Stomach (tissue), 9 donors: Measurements from ENCODE around the gene FARSA. TPM values are rescaled to one million over a fixed set of nuclear protein-coding genes. Genes with fewer than 3 reads are reported as not detected.

Experiments
- DNase-seq, 2 donors: peaks; one replicate each; pipeline versions ENCODE4 v3.0.0 to v3.0.0-alpha.2; 2013 to 2019
- H3K27ac ChIP-seq, 5 donors: fragments of 200-600 bp in 4 of 5; sonication (generic) in 4 of 5; one replicate each; pipeline ENCODE4 v1.5.1; 2013 to 2019; ENCODE audit warnings: mild to moderate bottlenecking in 1 of 5, moderate library complexity in 1 of 5
- H3K27me3 ChIP-seq, 3 donors: fragments of 200-600 bp; sonication (generic); one replicate each; pipeline ENCODE4 v1.5.1; 2017 to 2019; ENCODE audit warnings: mixed run types in 1 of 3
- H3K36me3 ChIP-seq, 4 donors: fragments of 200-600 bp; sonication (generic); 1 replicate in 3 of 4; 2 replicates in 1 of 4; pipeline ENCODE4 v1.5.1; 2016 to 2019
- H3K4me1 ChIP-seq, 4 donors: fragments of 200-600 bp; sonication (generic); one replicate each; pipeline ENCODE4 v1.5.1; 2016 to 2019
- H3K4me3 ChIP-seq, 4 donors: fragments of 200-600 bp; sonication (generic) in 3 of 4; one replicate each; pipeline ENCODE4 v1.5.1; 2016 to 2019; ENCODE audit warnings: mild to moderate bottlenecking in 1 of 4
- H3K9me3 ChIP-seq, 4 donors: fragments of 200-600 bp; sonication (generic); one replicate each; pipeline ENCODE4 v1.5.1; 2016 to 2019
- CTCF ChIP-seq, 7 experiments: fragments of 450-650 bp in 4 of 7; fragments of 200-600 bp in 3 of 7; sonication (generic) in 3 of 7; IDR thresholded peaks; one replicate each; pipeline ENCODE4 v1.5.1; 2016 to 2019; ENCODE audit warnings: antibody characterized with exemption in 7 of 7, control low read depth in 2 of 7, mild to moderate bottlenecking in 1 of 7
- EP300 ChIP-seq: sonication (generic); formaldehyde crosslinking; IDR thresholded peaks from one replicate; pipeline ENCODE4 v1.6.1; 2017; ENCODE audit warnings: antibody characterized with exemption
- POLR2A ChIP-seq, 4 donors: fragments of 450-650 bp; IDR thresholded peaks; one replicate each; pipeline ENCODE4 v1.6.1; 2016; ENCODE audit warnings: antibody characterized with exemption in 4 of 4, control low read depth in 2 of 4, mild to moderate bottlenecking in 1 of 4, moderate library complexity in 1 of 4
- POLR2AphosphoS5 ChIP-seq, 3 donors: sonication (generic); formaldehyde crosslinking; IDR thresholded peaks; one replicate each; pipeline ENCODE4 v1.6.1; 2016; ENCODE audit warnings: antibody characterized with exemption in 3 of 3
- WGBS, 5 donors: extraction: QIAGEN DNeasy Blood & Tissue Kit in 3 of 5; methylation state at CpG; one replicate each; pipeline versions ENCODE4 v1.1.5 to v1.1.7; 2013 to 2018; 5-methylcytosine and 5-hydroxymethylcytosine counted together
- intact Hi-C: fragments of 100-400 bp; cut with DNase I; formaldehyde crosslinking; loops from one replicate; pipeline ENCODE4 v1.15.1; 2023; ENCODE audit warnings: low total_unique reads
- polyA plus RNA-seq, 3 donors: library from polyadenylated mRNA; stranded (reverse); fragments of 200-250 nt; gene quantifications; one replicate each; pipeline ENCODE4 v1.2.3, GENCODE V29; 2013
- total RNA-seq, 5 donors: library from RNA; depleted of rRNA; stranded (reverse); fragments of >200 nt; gene quantifications; one replicate each; pipeline versions ENCODE4 v1.1.0 to v1.2.3, GENCODE V29; 2014 to 2016
- donor health status: healthy with polysubstance abuse.
- donor health status: Bipolar disorder and iron deficiency.
- donor health status: healthy.

Gene FARSA
- total and polyA plus RNA-seq, 8 donors = 27.2 to 125 (median 39.8) TPM

- intact Hi-C loops = no loop called here
- no peak for TF ChIP-seq EP300
- TF ChIP-seq CTCF (IDR thresholded peaks at IDR 0.05) = no peak
- TF ChIP-seq POLR2AphosphoS5 (IDR thresholded peaks at IDR 0.05) = no peak
- TF ChIP-seq POLR2A (IDR thresholded peaks at IDR 0.05) = no peak
- WGBS, 5 donors = 35 to 47% (median 40%) methylated on average over 14 of the region's 14 CpGs
- Histone ChIP-seq H3K4me3 (no peak within 1 kb of the TSS), H3K27me3 (no peaks in the 10 kb centered on the region), H3K9me3 (no peaks in the 10 kb centered on the region), H3K4me1 (peaks cover 6 to 20% (median 18%) of the 10 kb centered on the region in 4 donors), H3K36me3 (no peaks in the 10 kb centered on the region), H3K27ac (peak within 1 kb of the TSS in 2 of 5 donors; percentile 26 to 70)
- DNase-seq = peak; percentile 32 to 65
Measured at GRCh38 chr19:12969292-12969988, 35.9 kb upstream of the FARSA start, which contains the start of gene DAND5. Gene DAND5, plus strand, starts transcription at chr19:12969576. Its CDS starts 85 bp downstream, at chr19:12969661.

GRCh38 chr19:12967907-12968306 is 34.4 kb upstream of the FARSA start:
- TF ChIP-seq POLR2A (IDR thresholded peaks at IDR 0.05) (no peak), EP300 (no peak), POLR2AphosphoS5 (IDR thresholded peaks at IDR 0.05) (no peak), CTCF (IDR thresholded peaks at IDR 0.05) (no peak)
- DNase-seq = no peak
- no peaks in the 10 kb centered on the region for H3K27me3 ChIP-seq
- H3K4me3 ChIP-seq = no peak overlapping the region
- H3K4me1 ChIP-seq = peaks cover 6 to 20% (median 18%) of the 10 kb centered on the region in 4 donors
- WGBS, 5 donors = 94 to 97% (median 95%) methylated on average over 5 of the region's 5 CpGs
- H3K27ac ChIP-seq = no peak overlapping the region
- intact Hi-C loops = no loop called here
- H3K36me3 ChIP-seq = no peaks in the 10 kb centered on the region
- no peaks in the 10 kb centered on the region for H3K9me3 ChIP-seq

- Histone ChIP-seq H3K4me1 (peaks cover 6 to 20% (median 18%) of the 10 kb centered on the region in 4 donors), H3K4me3 (peak overlapping the region; percentile 43 to 50 (median 47)), H3K9me3 (no peaks in the 10 kb centered on the region), H3K36me3 (no peaks in the 10 kb centered on the region), H3K27me3 (no peaks in the 10 kb centered on the region), H3K27ac (peak overlapping the region; percentile 66 to 77 (median 75))
- DNase-seq = no peak
- intact Hi-C loops = no loop called here
- TF ChIP-seq EP300 (no peak), CTCF (IDR thresholded peaks at IDR 0.05) (no peak), POLR2AphosphoS5 (IDR thresholded peaks at IDR 0.05) (no peak), POLR2A (IDR thresholded peaks at IDR 0.05) (no peak)
- WGBS, 5 donors = 38 to 48% (median 42%) methylated on average over 8 of the region's 8 CpGs
Measured at GRCh38 chr19:12965812-12966135, 32.3 kb upstream of the FARSA start.

- H3K27ac ChIP-seq = peak overlapping the region; percentile 66 to 77 (median 75)
- H3K36me3 ChIP-seq = no peaks in the 10 kb centered on the region
- peaks cover 6 to 20% (median 18%) of the 10 kb centered on the region in 4 donors for H3K4me1 ChIP-seq
- DNase-seq = peak; percentile 88 to 93
- no peaks in the 10 kb centered on the region for H3K9me3 ChIP-seq
- WGBS, 5 donors = 0 to 1% (median 0%) methylated on average over 24 to 34 of the region's 34 CpGs
- intact Hi-C loops = no loop called here
- H3K4me3 ChIP-seq = peak overlapping the region; percentile 43 to 50 (median 47)
- TF ChIP-seq CTCF (IDR thresholded peaks at IDR 0.05) (peak in 5 of 7 experiments; percentile 84 to 96 (median 95)), POLR2AphosphoS5 (IDR thresholded peaks at IDR 0.05) (no peak), POLR2A (IDR thresholded peaks at IDR 0.05) (no peak)
- no peaks in the 10 kb centered on the region for H3K27me3 ChIP-seq
Measured at GRCh38 chr19:12965017-12965811, 31.7 kb upstream of the FARSA start.
